HEK293 (cell line): ENCODE measurements around the gene VEGFA.
A peak's percentile ranks its signal among the peaks of the same experiment; 100 is the strongest.

ENCODE experiments used
- CTCF ChIA-PET: fragments of 350-600 bp; formaldehyde crosslinking; extraction: SDS; loops from one replicate; lab custom pipeline; 2021; ENCODE audit warnings: antibody characterized with exemption; lab: Yijun Ruan, JAX
- POLR2A ChIA-PET: fragments of 300-600 bp; formaldehyde crosslinking; extraction: SDS; loops from one replicate; lab custom pipeline; 2020; ENCODE audit warnings: antibody characterized with exemption, inconsistent platforms; lab: Yijun Ruan, JAX
- H3K27ac ChIP-seq: fragments of 200-500 bp; sonication (Bioruptor generic); 2 replicates; pipeline ENCODE4 v1.5.1; 2014; ENCODE audit warnings: low read depth, low read length, control low read depth, inconsistent platforms; ENCODE audit errors: extremely low read depth
- H3K36me3 ChIP-seq, 2 experiments: fragments of 200-500 bp in 1 of 2; sonication (Bioruptor generic) in 1 of 2; 1 replicate in 1 of 2; 2 replicates in 1 of 2; pipeline ENCODE4 v1.5.1; 2014 to 2017; ENCODE audit warnings: inconsistent platforms in 2 of 2, low read length in 2 of 2; ENCODE audit not compliant: control insufficient read depth in 2 of 2, insufficient read depth in 1 of 2
- H3K4me1 ChIP-seq: fragments of 200-500 bp; sonication (Bioruptor generic); 2 replicates; pipeline ENCODE4 v1.5.1; 2014; ENCODE audit warnings: mild to moderate bottlenecking, low read length, inconsistent platforms; ENCODE audit not compliant: control insufficient read depth, insufficient read depth
- H3K4me3 ChIP-seq: 2 replicates; pipeline ENCODE4 v1.5.1; 2011; ENCODE audit warnings: low read depth, mild to moderate bottlenecking, control low read depth, low read length, moderate library complexity
- H3K9me3 ChIP-seq: fragments of 200-500 bp; sonication (Bioruptor generic); 2 replicates; pipeline ENCODE4 v1.5.1; 2014; ENCODE audit warnings: low read depth, low read length, inconsistent platforms; ENCODE audit not compliant: control insufficient read depth, insufficient read depth
- GFI1B ChIP-seq: fragments of 450-650 bp; formaldehyde crosslinking; IDR thresholded peaks from 2 replicates; pipeline ENCODE4 v1.5.1; 2016; ENCODE audit warnings: missing biosample characterization, missing genetic modification characterization
- RBAK ChIP-seq: fragments of 450-650 bp; formaldehyde crosslinking; IDR thresholded peaks from 2 replicates; pipeline ENCODE4 v1.5.1; 2016; ENCODE audit warnings: missing biosample characterization, missing genetic modification characterization
- REPIN1 ChIP-seq: fragments of 450-650 bp; formaldehyde crosslinking; IDR thresholded peaks from 2 replicates; pipeline ENCODE4 v1.5.1; 2017; ENCODE audit warnings: missing biosample characterization, missing genetic modification characterization, low read depth
- SP2 ChIP-seq: fragments of 450-650 bp; formaldehyde crosslinking; IDR thresholded peaks from 2 replicates; pipeline ENCODE4 v1.5.1; 2016; ENCODE audit warnings: missing biosample characterization, missing genetic modification characterization
- WT1 ChIP-seq: fragments of 450-650 bp; formaldehyde crosslinking; IDR thresholded peaks from 2 replicates; pipeline ENCODE4 v1.5.1; 2016; ENCODE audit warnings: missing biosample characterization, missing genetic modification characterization
- ZFHX2 ChIP-seq: fragments of 450-650 bp; formaldehyde crosslinking; conservative IDR thresholded peaks from 2 replicates; pipeline ENCODE4 v1.5.1; 2016; ENCODE audit warnings: missing biosample characterization, missing genetic modification characterization
- ZNF140 ChIP-seq: fragments of 450-650 bp; formaldehyde crosslinking; IDR thresholded peaks from 2 replicates; pipeline ENCODE4 v1.5.1; 2016; ENCODE audit warnings: missing biosample characterization, missing genetic modification characterization
- ZNF211 ChIP-seq: fragments of 450-650 bp; formaldehyde crosslinking; IDR thresholded peaks from 2 replicates; pipeline ENCODE4 v1.5.1; 2016; ENCODE audit warnings: low read depth, missing biosample characterization, missing genetic modification characterization
- ZNF223 ChIP-seq: fragments of 450-650 bp; formaldehyde crosslinking; IDR thresholded peaks from 2 replicates; pipeline ENCODE4 v1.5.1; 2016; ENCODE audit warnings: missing biosample characterization, missing genetic modification characterization
- ZNF23 ChIP-seq: fragments of 450-650 bp; formaldehyde crosslinking; IDR thresholded peaks from 2 replicates; pipeline ENCODE4 v1.5.1; 2016; ENCODE audit warnings: missing biosample characterization, missing genetic modification characterization, borderline replicate concordance
- ZNF366 ChIP-seq: fragments of 450-650 bp; formaldehyde crosslinking; conservative IDR thresholded peaks from 2 replicates; pipeline ENCODE4 v1.5.1; 2016; ENCODE audit warnings: missing biosample characterization, missing genetic modification characterization
- ZNF37A ChIP-seq: fragments of 450-650 bp; IDR thresholded peaks from 2 replicates; pipeline ENCODE4 v1.5.1; 2018; ENCODE audit warnings: missing biosample characterization, missing genetic modification characterization
- ZNF416 ChIP-seq: fragments of 450-650 bp; formaldehyde crosslinking; IDR thresholded peaks from 2 replicates; pipeline ENCODE4 v1.5.1; 2016; ENCODE audit warnings: missing biosample characterization, missing genetic modification characterization
- ZNF48 ChIP-seq: fragments of 450-650 bp; formaldehyde crosslinking; IDR thresholded peaks from 2 replicates; pipeline ENCODE4 v1.5.1; 2016; ENCODE audit warnings: missing biosample characterization, missing genetic modification characterization
- ZNF544 ChIP-seq: fragments of 450-650 bp; formaldehyde crosslinking; IDR thresholded peaks from 2 replicates; pipeline ENCODE4 v1.5.0; 2017; ENCODE audit warnings: missing biosample characterization, missing genetic modification characterization
- ZNF555 ChIP-seq: fragments of 450-650 bp; formaldehyde crosslinking; conservative IDR thresholded peaks from 2 replicates; pipeline ENCODE4 v1.5.1; 2017; ENCODE audit warnings: missing biosample characterization, mild to moderate bottlenecking, missing genetic modification characterization, inconsistent platforms
- ZNF664 ChIP-seq: fragments of 450-650 bp; formaldehyde crosslinking; IDR thresholded peaks from 2 replicates; pipeline ENCODE4 v1.5.1; 2016; ENCODE audit warnings: missing biosample characterization, missing genetic modification characterization
- ZNF747 ChIP-seq: fragments of 450-650 bp; formaldehyde crosslinking; IDR thresholded peaks from 2 replicates; pipeline ENCODE4 v1.5.1; 2016; ENCODE audit warnings: missing biosample characterization, missing genetic modification characterization
- TF ChIP-seq, protein P1 (sequence below): fragments of 450-650 bp; formaldehyde crosslinking; IDR thresholded peaks from 2 replicates; pipeline ENCODE4 v1.5.1; 2016; ENCODE audit warnings: missing biosample characterization, missing genetic modification characterization
- TF ChIP-seq, protein P2 (sequence below): IDR thresholded peaks from 2 replicates; pipeline ENCODE4 v1.6.1; 2011; ENCODE audit warnings: mild to moderate bottlenecking, low read depth, low read length, borderline replicate concordance
- TF ChIP-seq, protein P3 (sequence below): fragments of 450-650 bp; formaldehyde crosslinking; IDR thresholded peaks from 2 replicates; pipeline ENCODE4 v1.5.1; 2016; ENCODE audit warnings: missing biosample characterization, missing genetic modification characterization, borderline replicate concordance
- TF ChIP-seq, protein P4 (sequence below): fragments of 450-650 bp; formaldehyde crosslinking; IDR thresholded peaks from 2 replicates; pipeline ENCODE4 v1.5.1; 2016; ENCODE audit warnings: missing biosample characterization, missing genetic modification characterization

Gene VEGFA

DNA sequence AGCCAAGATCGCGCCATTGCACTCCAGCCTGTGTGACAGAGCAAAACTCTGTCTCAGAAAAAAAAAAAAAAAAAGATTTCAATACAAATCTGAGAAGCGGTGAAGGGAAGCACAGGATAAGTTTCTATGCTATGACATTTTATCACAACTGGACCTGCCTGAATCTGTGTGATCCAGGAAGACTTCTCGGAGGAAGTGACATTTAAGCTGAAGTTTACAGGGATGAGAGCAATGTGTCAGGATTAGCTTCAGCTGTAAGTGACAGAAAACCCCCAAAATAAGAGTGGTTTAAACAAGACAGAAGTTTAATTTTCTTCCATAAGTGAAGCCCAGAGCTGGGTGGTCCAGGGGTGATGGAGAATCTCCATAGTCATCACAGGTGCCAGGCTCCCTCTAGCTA is 49.0 kb upstream of the VEGFA start:
- Histone ChIP-seq H3K4me3 (no peak overlapping the region), H3K4me1 (peaks cover 10% of the 10 kb centered on the region), H3K36me3 (no peaks in the 10 kb centered on the region), H3K9me3 (no peaks in the 10 kb centered on the region), H3K27ac (no peak overlapping the region)
- POLR2A ChIA-PET: interaction anchor here (0.7 kb wide), 1 partner anchor 18 kb away, joined by 4 read pairs; no protein-coding TSS in a partner anchor
- CTCF ChIA-PET: interaction anchor here (0.6 to 6.1 kb wide), 8 partner anchors 14 to 436 kb away, joined by 3 to 67 read pairs (median 6); partner anchors contain the start of gene VEGFA
- no peak for TF ChIP-seq ZNF48 (tag by site-specific recombination)
- no peak for TF ChIP-seq WT1 (tag by site-specific recombination)
- no peak for TF ChIP-seq REPIN1 (tag by site-specific recombination)
- TF ChIP-seq ZNF555 (tag by site-specific recombination): no peak

DNA sequence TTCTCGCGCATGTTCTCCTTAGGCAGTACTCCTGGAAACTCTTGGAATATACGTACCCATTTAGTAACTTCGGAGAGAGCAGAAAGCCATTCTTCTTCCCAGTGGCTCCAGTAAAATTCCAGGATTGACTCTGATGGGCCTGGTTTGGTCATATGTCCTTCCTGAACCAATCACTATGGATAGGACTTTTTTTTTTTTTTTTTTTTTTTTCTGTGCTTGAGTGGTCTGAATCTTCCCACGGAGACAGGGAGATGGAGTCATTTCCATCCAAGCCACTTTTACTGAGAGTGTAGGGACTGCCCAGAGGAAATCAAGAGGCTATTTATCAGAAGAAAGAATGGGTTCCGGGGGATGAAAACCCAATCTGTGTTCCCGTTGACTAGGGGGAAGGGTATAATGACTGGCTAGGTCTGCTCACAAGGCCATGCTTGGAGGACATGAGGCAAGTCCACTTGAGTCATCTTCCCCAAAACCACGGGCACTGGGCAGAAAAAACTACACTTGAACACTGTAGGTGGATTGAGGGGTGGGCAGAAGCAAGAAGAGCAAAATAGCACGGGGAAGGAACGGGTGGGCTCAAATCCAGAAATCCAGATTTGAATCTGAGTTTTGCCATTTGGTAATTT is 47.0 kb upstream of the VEGFA start:
- Histone ChIP-seq H3K4me3 (no peak overlapping the region), H3K9me3 (no peaks in the 10 kb centered on the region), H3K36me3 (no peaks in the 10 kb centered on the region), H3K27ac (no peak overlapping the region), H3K4me1 (peaks cover 10% of the 10 kb centered on the region)
- no peak for TF ChIP-seq ZNF366 (tag by site-specific recombination)
- TF ChIP-seq ZFHX2 (tag by site-specific recombination): peak; percentile 15
- ChIA-PET CTCF (interaction anchor here (0.6 to 6.1 kb wide), 22 partner anchors 8 to 483 kb away, joined by 3 to 67 read pairs (median 8); partner anchors contain the start of gene VEGFA), POLR2A (no interaction called here)

DNA sequence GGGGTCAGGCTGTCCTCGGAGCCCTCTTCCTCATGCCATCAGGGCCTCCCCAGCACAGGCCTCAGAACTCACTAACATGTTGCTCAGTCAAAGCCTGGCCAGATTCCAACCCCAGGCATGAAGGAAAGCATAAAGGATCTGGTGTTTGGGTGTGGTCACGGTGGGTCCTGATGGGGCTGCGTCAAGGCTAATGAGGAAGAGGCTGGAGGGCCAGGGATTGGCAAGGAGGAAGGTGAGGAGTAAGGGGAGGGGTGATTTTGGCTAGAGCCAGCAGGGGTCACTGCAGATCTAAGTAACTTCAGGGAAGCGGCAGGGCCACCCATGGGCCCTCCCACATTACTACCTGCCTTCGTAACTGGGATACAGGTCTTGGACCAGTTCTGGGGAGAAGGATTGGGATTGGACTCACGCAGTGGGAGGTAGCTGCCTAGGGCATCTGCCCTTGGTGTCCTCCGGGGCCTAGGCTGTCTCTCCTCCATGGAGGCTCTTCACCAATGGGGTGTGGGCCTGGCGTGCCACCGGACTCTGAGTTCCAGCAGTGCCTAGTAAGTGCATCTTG is 46.2 kb upstream of the VEGFA start:
- no peak overlapping the region for H3K4me3 ChIP-seq
- peaks cover 10% of the 10 kb centered on the region for H3K4me1 ChIP-seq
- POLR2A ChIA-PET: interaction anchor here (1.1 to 2.0 kb wide), 6 partner anchors 9 to 55 kb away, joined by 3 to 40 read pairs (median 6); partner anchors contain the start of gene VEGFA
- no peak overlapping the region for H3K27ac ChIP-seq
- no peaks in the 10 kb centered on the region for H3K36me3 ChIP-seq
- H3K9me3 ChIP-seq: no peaks in the 10 kb centered on the region
- CTCF ChIA-PET: interaction anchor here (0.6 to 6.1 kb wide), 52 partner anchors 9 to 484 kb away, joined by 3 to 67 read pairs (median 4); partner anchors contain the start of genes MRPS18A and VEGFA
- TF ChIP-seq GFI1B (tag by site-specific recombination) (no peak), ZNF664 (tag by site-specific recombination) (no peak), ZNF140 (no peak), SP2 (tag by site-specific recombination) (no peak), ZNF223 (tag by site-specific recombination) (no peak), ZNF416 (tag by site-specific recombination) (no peak), ZNF211 (tag by site-specific recombination) (no peak), ZNF37A (tag by site-specific recombination) (no peak), ZNF544 (tag by site-specific recombination) (no peak), RBAK (tag by site-specific recombination) (no peak), ZNF23 (tag by site-specific recombination) (no peak), ZNF747 (tag by site-specific recombination) (no peak)
- TF ChIP-seq, protein P1, sequence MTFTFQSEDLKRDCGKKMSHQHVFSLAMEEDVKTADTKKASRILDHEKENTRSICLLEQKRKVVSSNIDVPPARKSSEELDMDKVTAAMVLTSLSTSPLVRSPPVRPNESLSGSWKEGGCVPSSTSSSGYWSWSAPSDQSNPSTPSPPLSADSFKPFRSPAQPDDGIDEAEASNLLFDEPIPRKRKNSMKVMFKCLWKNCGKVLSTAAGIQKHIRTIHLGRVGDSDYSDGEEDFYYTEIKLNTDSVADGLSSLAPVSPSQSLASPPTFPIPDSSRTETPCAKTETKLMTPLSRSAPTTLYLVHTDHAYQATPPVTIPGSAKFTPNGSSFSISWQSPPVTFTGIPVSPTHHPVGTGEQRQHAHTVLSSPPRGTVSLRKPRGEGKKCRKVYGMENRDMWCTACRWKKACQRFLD (tag by site-specific recombination): no peak
- TF ChIP-seq, protein P2, sequence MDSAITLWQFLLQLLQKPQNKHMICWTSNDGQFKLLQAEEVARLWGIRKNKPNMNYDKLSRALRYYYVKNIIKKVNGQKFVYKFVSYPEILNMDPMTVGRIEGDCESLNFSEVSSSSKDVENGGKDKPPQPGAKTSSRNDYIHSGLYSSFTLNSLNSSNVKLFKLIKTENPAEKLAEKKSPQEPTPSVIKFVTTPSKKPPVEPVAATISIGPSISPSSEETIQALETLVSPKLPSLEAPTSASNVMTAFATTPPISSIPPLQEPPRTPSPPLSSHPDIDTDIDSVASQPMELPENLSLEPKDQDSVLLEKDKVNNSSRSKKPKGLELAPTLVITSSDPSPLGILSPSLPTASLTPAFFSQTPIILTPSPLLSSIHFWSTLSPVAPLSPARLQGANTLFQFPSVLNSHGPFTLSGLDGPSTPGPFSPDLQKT: no peak
- TF ChIP-seq, protein P3, sequence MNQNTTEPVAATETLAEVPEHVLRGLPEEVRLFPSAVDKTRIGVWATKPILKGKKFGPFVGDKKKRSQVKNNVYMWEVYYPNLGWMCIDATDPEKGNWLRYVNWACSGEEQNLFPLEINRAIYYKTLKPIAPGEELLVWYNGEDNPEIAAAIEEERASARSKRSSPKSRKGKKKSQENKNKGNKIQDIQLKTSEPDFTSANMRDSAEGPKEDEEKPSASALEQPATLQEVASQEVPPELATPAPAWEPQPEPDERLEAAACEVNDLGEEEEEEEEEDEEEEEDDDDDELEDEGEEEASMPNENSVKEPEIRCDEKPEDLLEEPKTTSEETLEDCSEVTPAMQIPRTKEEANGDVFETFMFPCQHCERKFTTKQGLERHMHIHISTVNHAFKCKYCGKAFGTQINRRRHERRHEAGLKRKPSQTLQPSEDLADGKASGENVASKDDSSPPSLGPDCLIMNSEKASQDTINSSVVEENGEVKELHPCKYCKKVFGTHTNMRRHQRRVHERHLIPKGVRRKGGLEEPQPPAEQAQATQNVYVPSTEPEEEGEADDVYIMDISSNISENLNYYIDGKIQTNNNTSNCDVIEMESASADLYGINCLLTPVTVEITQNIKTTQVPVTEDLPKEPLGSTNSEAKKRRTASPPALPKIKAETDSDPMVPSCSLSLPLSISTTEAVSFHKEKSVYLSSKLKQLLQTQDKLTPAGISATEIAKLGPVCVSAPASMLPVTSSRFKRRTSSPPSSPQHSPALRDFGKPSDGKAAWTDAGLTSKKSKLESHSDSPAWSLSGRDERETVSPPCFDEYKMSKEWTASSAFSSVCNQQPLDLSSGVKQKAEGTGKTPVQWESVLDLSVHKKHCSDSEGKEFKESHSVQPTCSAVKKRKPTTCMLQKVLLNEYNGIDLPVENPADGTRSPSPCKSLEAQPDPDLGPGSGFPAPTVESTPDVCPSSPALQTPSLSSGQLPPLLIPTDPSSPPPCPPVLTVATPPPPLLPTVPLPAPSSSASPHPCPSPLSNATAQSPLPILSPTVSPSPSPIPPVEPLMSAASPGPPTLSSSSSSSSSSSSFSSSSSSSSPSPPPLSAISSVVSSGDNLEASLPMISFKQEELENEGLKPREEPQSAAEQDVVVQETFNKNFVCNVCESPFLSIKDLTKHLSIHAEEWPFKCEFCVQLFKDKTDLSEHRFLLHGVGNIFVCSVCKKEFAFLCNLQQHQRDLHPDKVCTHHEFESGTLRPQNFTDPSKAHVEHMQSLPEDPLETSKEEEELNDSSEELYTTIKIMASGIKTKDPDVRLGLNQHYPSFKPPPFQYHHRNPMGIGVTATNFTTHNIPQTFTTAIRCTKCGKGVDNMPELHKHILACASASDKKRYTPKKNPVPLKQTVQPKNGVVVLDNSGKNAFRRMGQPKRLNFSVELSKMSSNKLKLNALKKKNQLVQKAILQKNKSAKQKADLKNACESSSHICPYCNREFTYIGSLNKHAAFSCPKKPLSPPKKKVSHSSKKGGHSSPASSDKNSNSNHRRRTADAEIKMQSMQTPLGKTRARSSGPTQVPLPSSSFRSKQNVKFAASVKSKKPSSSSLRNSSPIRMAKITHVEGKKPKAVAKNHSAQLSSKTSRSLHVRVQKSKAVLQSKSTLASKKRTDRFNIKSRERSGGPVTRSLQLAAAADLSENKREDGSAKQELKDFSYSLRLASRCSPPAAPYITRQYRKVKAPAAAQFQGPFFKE (tag by site-specific recombination): no peak
- TF ChIP-seq, protein P4, sequence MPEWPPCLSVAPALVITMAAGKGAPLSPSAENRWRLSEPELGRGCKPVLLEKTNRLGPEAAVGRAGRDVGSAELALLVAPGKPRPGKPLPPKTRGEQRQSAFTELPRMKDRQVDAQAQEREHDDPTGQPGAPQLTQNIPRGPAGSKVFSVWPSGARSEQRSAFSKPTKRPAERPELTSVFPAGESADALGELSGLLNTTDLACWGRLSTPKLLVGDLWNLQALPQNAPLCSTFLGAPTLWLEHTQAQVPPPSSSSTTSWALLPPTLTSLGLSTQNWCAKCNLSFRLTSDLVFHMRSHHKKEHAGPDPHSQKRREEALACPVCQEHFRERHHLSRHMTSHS: no peak
